ENCODE data around the gene EYS. TPM values are rescaled to one million over a fixed set of nuclear protein-coding genes. Genes with fewer than 3 reads are reported as not detected.

EYS gene
- total RNA-seq, 1 experiment from 2014 or later, result not detected

GRCh38 chr6:64516393-64516792, 1190.6 kb downstream of the EYS start:
- Histone ChIP-seq H3K9ac (ENCODE audit: extremely low read depth, insufficient read length, low read length) (no peak overlapping the region), H3T11ph (ENCODE audit: low read length) (no peak overlapping the region), H2BK12ac (ENCODE audit: insufficient read length, low read depth, low read length) (no peak overlapping the region), H3K14ac (ENCODE audit: insufficient read depth, low read length) (no peak overlapping the region), H3K4ac (ENCODE audit: low read depth, low read length) (no peak overlapping the region), H3K4me1 (ENCODE audit: insufficient read depth, low read length) (no peaks in the 10 kb centered on the region), H2BK5ac (ENCODE audit: insufficient read length, low read length) (no peak overlapping the region), H2AFZ (ENCODE audit: low read length) (no peak overlapping the region), H3K23ac (ENCODE audit: insufficient read length, low read depth, low read length) (no peak overlapping the region), H3K4me2 (ENCODE audit: insufficient read depth, insufficient read length, low read length) (no peak overlapping the region), H3K79me2 (ENCODE audit: insufficient read depth, low read length) (no peaks in the 10 kb centered on the region), H2BK20ac (ENCODE audit: low read depth, low read length, poor library complexity, severe bottlenecking) (no peak overlapping the region), H2AK5ac (ENCODE audit: insufficient read length, low read length) (no peak overlapping the region), H2BK15ac (ENCODE audit: low read depth, low read length) (no peak overlapping the region), H3K27me3 (ENCODE audit: insufficient read depth, low read length) (no peaks in the 10 kb centered on the region), H3K79me1 (ENCODE audit: insufficient read depth, low read depth, low read length, poor library complexity, severe bottlenecking) (no peaks in the 10 kb centered on the region), H4K8ac (replicated peaks; ENCODE audit: insufficient read length, low read depth, low read length) (no peak overlapping the region), H2BK120ac (ENCODE audit: low read depth, low read length, poor library complexity, severe bottlenecking) (no peak overlapping the region), H3K9me3 (ENCODE audit: control insufficient read depth, low read depth, low read length) (no peaks in the 10 kb centered on the region), H4K20me1 (ENCODE audit: control insufficient read depth, insufficient read depth, insufficient read length) (no peaks in the 10 kb centered on the region), H4K91ac (ENCODE audit: insufficient read length, low read depth, low read length) (no peak overlapping the region), H3K27ac (ENCODE audit: insufficient read length, low read depth, low read length) (no peak overlapping the region), H3K23me2 (ENCODE audit: insufficient read length, low read depth, low read length, poor library complexity, severe bottlenecking) (no peaks in the 10 kb centered on the region), H4K5ac (ENCODE audit: insufficient read length, low read depth, low read length) (no peak overlapping the region), H3K18ac (ENCODE audit: insufficient read length, low read depth, low read length) (no peak overlapping the region), H3K56ac (ENCODE audit: insufficient read length, low read depth, low read length) (no peak overlapping the region)
- Mint-ChIP-seq H3K4me3 (no peak overlapping the region), H3K27me3 (ENCODE audit: low read depth) (peaks cover 2% of the 10 kb centered on the region), H3K36me3 (ENCODE audit: insufficient read depth in 1 of 3, low read depth in 3 of 3) (no peaks in the 10 kb centered on the region), H3K27ac (no peak overlapping the region), H3K9me3 (no peaks in the 10 kb centered on the region), H3K4me1 (no peaks in the 10 kb centered on the region)
- DNase-seq, result no peak
- no CpG with 5 or more reads among the region's 1 CpG for WGBS (ENCODE audit: extremely low coverage, insufficient read length, low lambda C conversion rate)
- no peak for TF ChIP-seq CTCF (conservative IDR thresholded peaks at IDR 0.05)
